Chondrocyte (in vitro differentiated cells): Measurements from ENCODE around the gene ANKHD1. TPM values are rescaled to one million over a fixed set of nuclear protein-coding genes. Genes with fewer than 3 reads are reported as not detected.
"Not testable (repeated sequence)": the region's sequence is repeated elsewhere in the genome, so short reads cannot be mapped to it uniquely, and the experiment has no call there.

ENCODE experiments used
- DNase-seq: peaks from one replicate; pipeline ENCODE4 v3.0.0; 2021; ENCODE audit warnings: mixed read lengths, low spot score
- H3K27ac Mint-ChIP-seq: one replicate; pipeline ENCODE4 v1.8.0; 2021; ENCODE audit warnings: mild to moderate bottlenecking, moderate library complexity, mixed read lengths; ENCODE audit not compliant: unreplicated experiment
- H3K27me3 Mint-ChIP-seq: 2 replicates; pipeline ENCODE4 v1.8.0; 2021; ENCODE audit warnings: low read depth, mixed read lengths
- H3K36me3 Mint-ChIP-seq: 2 replicates; pipeline ENCODE4 v1.8.0; 2021; ENCODE audit warnings: low read depth, mixed read lengths
- H3K4me1 Mint-ChIP-seq: 2 replicates; pipeline ENCODE4 v1.8.0; 2021; ENCODE audit warnings: low read depth, mild to moderate bottlenecking, mixed read lengths
- H3K4me3 Mint-ChIP-seq: one replicate; pipeline ENCODE4 v1.8.0; 2021; ENCODE audit warnings: mild to moderate bottlenecking, moderate library complexity, mixed read lengths; ENCODE audit not compliant: unreplicated experiment
- H3K9me3 Mint-ChIP-seq: 2 replicates; pipeline ENCODE4 v1.8.0; 2021; ENCODE audit warnings: low read depth, mixed read lengths
- CTCF ChIP-seq: fragments of 200-600 bp; sonication (generic); IDR thresholded peaks from 2 replicates; pipeline ENCODE4 v1.5.0; 2021; ENCODE audit warnings: antibody characterized with exemption, mild to moderate bottlenecking, moderate library complexity
- total RNA-seq: library from RNA; stranded (reverse); gene quantifications from 3 replicates; pipeline ENCODE4 v1.2.1, GENCODE V29; 2021

Gene ANKHD1
- total RNA-seq, 1 donor from 2014 or later = 61.4 TPM

- no peaks in the 10 kb centered on the region for H3K27me3 Mint-ChIP-seq
- H3K27ac Mint-ChIP-seq = no peak overlapping the region
- H3K36me3 Mint-ChIP-seq = no peaks in the 10 kb centered on the region
- H3K4me3 Mint-ChIP-seq = no peak overlapping the region
- no peaks in the 10 kb centered on the region for H3K9me3 Mint-ChIP-seq
- DNase-seq = no peak
- peaks cover 30% of the 10 kb centered on the region for H3K4me1 Mint-ChIP-seq
- no peak for TF ChIP-seq CTCF
Observed at GRCh38 chr5:140573683-140574082, 172.1 kb downstream of the ANKHD1 start.

GRCh38 chr5:140574165-140574564 lies 172.5 kb downstream of the ANKHD1 start:
- Mint-ChIP-seq H3K4me3 (no peak overlapping the region), H3K27me3 (no peaks in the 10 kb centered on the region), H3K4me1 (peaks cover 30% of the 10 kb centered on the region), H3K9me3 (no peaks in the 10 kb centered on the region), H3K36me3 (no peaks in the 10 kb centered on the region), H3K27ac (peak overlapping the region; percentile 74)
- no peak for DNase-seq
- no peak for TF ChIP-seq CTCF

GRCh38 chr5:140575309-140575708 lies 173.7 kb downstream of the ANKHD1 start:
- Mint-ChIP-seq H3K4me1 (peaks cover 30% of the 10 kb centered on the region), H3K9me3 (no peaks in the 10 kb centered on the region), H3K27me3 (no peaks in the 10 kb centered on the region), H3K27ac (no peak overlapping the region), H3K4me3 (no peak overlapping the region), H3K36me3 (no peaks in the 10 kb centered on the region)
- peak; percentile 33 for TF ChIP-seq CTCF
- no peak for DNase-seq

- peak overlapping the region; percentile 85 for H3K27ac Mint-ChIP-seq
- H3K27me3 Mint-ChIP-seq = peaks cover 3% of the 10 kb centered on the region
- no peak for TF ChIP-seq CTCF
- no peaks in the 10 kb centered on the region for H3K36me3 Mint-ChIP-seq
- H3K9me3 Mint-ChIP-seq = no peaks in the 10 kb centered on the region
- no peak for DNase-seq
- no peak overlapping the region for H3K4me3 Mint-ChIP-seq
- H3K4me1 Mint-ChIP-seq = peaks cover 30% of the 10 kb centered on the region
Observed at GRCh38 chr5:140576776-140577201, 175.2 kb downstream of the ANKHD1 start.

- not testable (repeated sequence) for H3K27ac Mint-ChIP-seq, H3K27me3 Mint-ChIP-seq, H3K36me3 Mint-ChIP-seq, H3K4me3 Mint-ChIP-seq, DNase-seq
- Mint-ChIP-seq H3K4me1 (peaks cover 24% of the 10 kb centered on the region), H3K9me3 (peaks cover 13% of the 10 kb centered on the region)
Observed at GRCh38 chr5:140579188-140579747, 177.6 kb downstream of the ANKHD1 start.

GRCh38 chr5:140587495-140587894 lies 185.9 kb downstream of the ANKHD1 start:
- peaks cover 15% of the 10 kb centered on the region for H3K9me3 Mint-ChIP-seq
- no peaks in the 10 kb centered on the region for H3K27me3 Mint-ChIP-seq
- peaks cover 25% of the 10 kb centered on the region for H3K4me1 Mint-ChIP-seq
- no peak overlapping the region for H3K4me3 Mint-ChIP-seq
- no peak for TF ChIP-seq CTCF
- no peak for DNase-seq
- H3K36me3 Mint-ChIP-seq = peaks cover 2% of the 10 kb centered on the region
- H3K27ac Mint-ChIP-seq = no peak overlapping the region
